RWPE2 (cell line): ENCODE measurements around the gene FAU.

ENCODE experiments used
- ATAC-seq: fragments of 200-7000 bp; cut with Tn5 transposase; 3 replicates; pipeline ENCODE4 v1.9.1; 2021; ENCODE audit warnings: low read depth
- DNase-seq: peaks from one replicate; pipeline ENCODE4 v3.0.0-alpha.2; 2020; ENCODE audit warnings: low spot score
- H3K27ac ChIP-seq: fragments of 450-650 bp; 2 replicates; pipeline ENCODE4 v1.5.1; 2017; ENCODE audit warnings: mild to moderate bottlenecking; ENCODE audit not compliant: poor library complexity, severe bottlenecking
- H3K27me3 ChIP-seq: fragments of 250-450 bp; sonication (Bioruptor Pico); 2 replicates; pipeline ENCODE4 v1.5.1; 2021; ENCODE audit warnings: mild to moderate bottlenecking, moderate library complexity; ENCODE audit not compliant: insufficient read depth, poor library complexity, severe bottlenecking
- H3K36me3 ChIP-seq: fragments of 250-450 bp; sonication (Bioruptor Pico); 2 replicates; pipeline ENCODE4 v1.5.1; 2020; ENCODE audit warnings: low read depth, mild to moderate bottlenecking, moderate library complexity
- H3K4me1 ChIP-seq: fragments of 250-450 bp; sonication (Bioruptor Pico); 2 replicates; pipeline ENCODE4 v1.5.1; 2021; ENCODE audit warnings: mild to moderate bottlenecking, moderate library complexity; ENCODE audit not compliant: insufficient read depth, poor library complexity, severe bottlenecking
- H3K4me3 ChIP-seq: fragments of 250-450 bp; sonication (Bioruptor Pico); 2 replicates; pipeline ENCODE4 v1.5.1; 2021; ENCODE audit warnings: mild to moderate bottlenecking, moderate library complexity; ENCODE audit not compliant: severe bottlenecking
- H3K9me3 ChIP-seq: fragments of 250-450 bp; sonication (Bioruptor Pico); 2 replicates; pipeline ENCODE4 v1.5.1; 2021; ENCODE audit warnings: mild to moderate bottlenecking, moderate library complexity; ENCODE audit not compliant: severe bottlenecking
- TF ChIP-seq, protein P1 (sequence below): fragments of 450-650 bp; IDR thresholded peaks from one replicate; pipeline ENCODE4 v1.5.1; 2017; ENCODE audit warnings: mild to moderate bottlenecking, moderate library complexity; ENCODE audit not compliant: poor library complexity, severe bottlenecking

FAU gene

GRCh38 chr11:65116370-65117205, 5.3 kb downstream of the FAU start:
- TF ChIP-seq, protein P1, sequence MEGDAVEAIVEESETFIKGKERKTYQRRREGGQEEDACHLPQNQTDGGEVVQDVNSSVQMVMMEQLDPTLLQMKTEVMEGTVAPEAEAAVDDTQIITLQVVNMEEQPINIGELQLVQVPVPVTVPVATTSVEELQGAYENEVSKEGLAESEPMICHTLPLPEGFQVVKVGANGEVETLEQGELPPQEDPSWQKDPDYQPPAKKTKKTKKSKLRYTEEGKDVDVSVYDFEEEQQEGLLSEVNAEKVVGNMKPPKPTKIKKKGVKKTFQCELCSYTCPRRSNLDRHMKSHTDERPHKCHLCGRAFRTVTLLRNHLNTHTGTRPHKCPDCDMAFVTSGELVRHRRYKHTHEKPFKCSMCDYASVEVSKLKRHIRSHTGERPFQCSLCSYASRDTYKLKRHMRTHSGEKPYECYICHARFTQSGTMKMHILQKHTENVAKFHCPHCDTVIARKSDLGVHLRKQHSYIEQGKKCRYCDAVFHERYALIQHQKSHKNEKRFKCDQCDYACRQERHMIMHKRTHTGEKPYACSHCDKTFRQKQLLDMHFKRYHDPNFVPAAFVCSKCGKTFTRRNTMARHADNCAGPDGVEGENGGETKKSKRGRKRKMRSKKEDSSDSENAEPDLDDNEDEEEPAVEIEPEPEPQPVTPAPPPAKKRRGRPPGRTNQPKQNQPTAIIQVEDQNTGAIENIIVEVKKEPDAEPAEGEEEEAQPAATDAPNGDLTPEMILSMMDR, result no peak
- ATAC-seq (peak; percentile 26), DNase-seq (peak; percentile 71)
- H3K27me3 ChIP-seq, result no peaks in the 10 kb centered on the region
- peak overlapping the region; percentile 63 for H3K27ac ChIP-seq
- H3K36me3 ChIP-seq, result peaks cover 47% of the 10 kb centered on the region
- peaks cover 10% of the 10 kb centered on the region for H3K4me1 ChIP-seq
- H3K9me3 ChIP-seq, result no peaks in the 10 kb centered on the region
- peak overlapping the region; percentile 71 for H3K4me3 ChIP-seq

DNA sequence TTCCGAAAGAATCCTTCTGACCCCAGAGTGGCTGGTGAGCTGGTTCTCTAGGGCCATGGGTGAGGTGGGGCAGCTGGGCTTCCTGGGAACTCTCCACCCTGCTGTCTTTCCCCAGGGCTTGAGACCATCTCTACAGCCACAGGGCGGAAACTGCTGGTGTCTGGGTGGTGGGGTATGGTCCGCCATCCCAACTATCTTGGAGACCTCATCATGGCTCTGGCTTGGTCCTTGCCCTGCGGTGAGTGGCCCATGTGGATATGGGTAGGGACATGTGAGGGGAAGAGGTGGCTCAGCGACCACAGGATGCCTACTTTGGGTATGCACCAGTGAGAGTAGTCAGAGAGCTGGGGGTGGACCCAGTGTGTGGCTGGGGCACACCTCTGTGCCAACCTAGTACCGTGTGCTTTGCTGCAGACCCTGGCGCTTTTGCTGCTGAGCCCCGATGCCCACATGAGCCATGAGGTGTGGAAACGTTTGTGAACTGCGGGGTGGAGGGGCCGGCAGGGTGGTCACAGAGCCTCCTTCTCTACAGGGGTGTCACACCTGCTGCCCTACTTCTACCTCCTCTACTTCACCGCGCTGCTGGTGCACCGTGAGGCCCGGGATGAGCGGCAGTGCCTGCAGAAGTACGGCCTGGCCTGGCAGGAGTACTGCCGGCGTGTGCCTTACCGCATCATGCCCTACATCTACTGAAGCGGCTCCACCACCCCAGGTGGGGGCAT, 6.4 kb downstream of the FAU start:
- ATAC-seq (no peak), DNase-seq (no peak)
- Histone ChIP-seq H3K4me1 (peaks cover 10% of the 10 kb centered on the region), H3K27me3 (no peaks in the 10 kb centered on the region), H3K27ac (peak overlapping the region; percentile 63), H3K9me3 (no peaks in the 10 kb centered on the region), H3K36me3 (peaks cover 37% of the 10 kb centered on the region), H3K4me3 (no peak overlapping the region)
- TF ChIP-seq, protein P1, result no peak

DNA sequence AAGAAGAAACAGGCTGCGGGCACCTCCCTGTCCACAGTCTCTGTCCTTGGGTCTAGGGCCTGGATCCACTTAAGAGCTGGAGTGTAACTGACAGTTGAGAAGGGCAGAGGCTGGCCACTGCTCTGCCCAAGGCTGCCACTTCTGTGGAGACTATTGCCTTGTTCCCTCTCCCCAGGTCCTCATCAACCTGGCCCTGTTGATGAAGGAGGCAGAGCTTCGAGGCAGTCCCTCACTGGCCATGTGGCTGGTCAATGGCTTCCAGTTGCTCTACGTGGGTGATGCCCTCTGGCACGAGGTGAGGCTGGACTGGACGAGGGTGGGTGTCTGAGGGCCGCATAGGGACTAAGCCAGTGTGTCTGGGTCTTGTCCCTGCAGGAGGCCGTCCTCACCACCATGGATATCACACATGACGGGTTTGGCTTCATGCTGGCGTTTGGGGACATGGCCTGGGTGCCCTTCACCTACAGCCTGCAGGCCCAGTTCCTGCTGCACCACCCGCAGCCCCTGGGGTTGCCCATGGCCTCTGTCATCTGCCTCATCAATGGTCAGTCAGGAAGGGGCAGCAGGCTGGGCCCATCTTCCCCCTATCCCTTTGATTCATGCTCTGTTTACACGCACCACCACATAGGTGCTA, 7.3 kb downstream of the FAU start:
- DNase-seq (no peak), ATAC-seq (no peak)
- TF ChIP-seq, protein P1, result no peak
- H3K36me3 ChIP-seq, result peaks cover 28% of the 10 kb centered on the region
- no peaks in the 10 kb centered on the region for H3K9me3 ChIP-seq
- no peak overlapping the region for H3K27ac ChIP-seq
- H3K27me3 ChIP-seq, result no peaks in the 10 kb centered on the region
- H3K4me1 ChIP-seq, result peaks cover 10% of the 10 kb centered on the region
- no peak overlapping the region for H3K4me3 ChIP-seq

DNA sequence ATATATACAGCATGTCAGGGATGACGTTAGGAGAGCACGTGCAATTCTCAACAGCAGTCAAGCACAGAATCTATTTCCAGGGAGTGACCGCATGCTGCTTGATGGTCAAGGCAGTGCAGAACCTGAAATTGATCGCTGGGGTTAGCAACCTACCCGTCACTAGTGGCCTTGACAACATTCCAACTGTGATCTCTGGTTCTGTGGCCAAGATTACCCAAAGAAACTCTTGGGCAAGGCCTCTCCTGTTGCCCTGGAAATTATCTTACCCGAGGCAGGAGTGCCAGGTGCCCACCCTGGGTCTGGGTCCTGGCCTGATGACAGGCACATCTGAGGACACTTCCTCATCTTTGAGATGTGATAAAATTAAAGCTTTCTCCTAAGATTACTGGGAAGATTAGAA, 8.1 kb downstream of the FAU start:
- no peak overlapping the region for H3K27ac ChIP-seq

More for the DNA sequence above, 8.1 kb downstream of the FAU start:
- DNase-seq, result no peak
- Histone ChIP-seq H3K4me1 (peaks cover 10% of the 10 kb centered on the region), H3K4me3 (no peak overlapping the region), H3K9me3 (no peaks in the 10 kb centered on the region), H3K27me3 (no peaks in the 10 kb centered on the region), H3K36me3 (peaks cover 20% of the 10 kb centered on the region)
- TF ChIP-seq, protein P1, result no peak
- no peak for ATAC-seq
